Neural progenitor cell (in vitro differentiated cells): Measurements from ENCODE around the gene AIF1L.

Source experiments
- CTCF ChIP-seq: fragments of 200-600 bp; sonication (generic); IDR thresholded peaks from 2 replicates; pipeline ENCODE4 v1.5.1; 2017; ENCODE audit warnings: antibody characterized with exemption, mild to moderate bottlenecking
- EZH2 ChIP-seq: fragments of 200-600 bp; sonication (generic); IDR thresholded peaks from 2 replicates; pipeline ENCODE4 v1.6.1; 2017; ENCODE audit warnings: antibody characterized with exemption, mild to moderate bottlenecking, moderate library complexity
- EZH2phosphoT487 ChIP-seq: fragments of 200-600 bp; sonication (generic); IDR thresholded peaks from 2 replicates; pipeline ENCODE4 v1.6.1; 2017; ENCODE audit warnings: antibody characterized with exemption

GRCh38 chr9:131090025-131090787 lies 6.1 kb upstream of the AIF1L start:
- TF ChIP-seq CTCF: no peak
- no peak for TF ChIP-seq EZH2
- TF ChIP-seq EZH2phosphoT487: no peak
